MM.1S (cell line): Measurements from ENCODE around the gene CXCR4.

Source experiments
- DNase-seq: peaks from one replicate; pipeline ENCODE4 v3.0.0-alpha.2; 2015
- H2AFZ ChIP-seq: fragments of 300-600 bp; sonication (generic); 2 replicates; pipeline ENCODE4 v1.6.0; 2016; ENCODE audit warnings: antibody characterized with exemption, low read length
- H3F3A ChIP-seq: fragments of 300-600 bp; sonication (generic); 2 replicates; pipeline ENCODE4 v1.6.1; 2016; ENCODE audit warnings: mild to moderate bottlenecking, antibody characterized with exemption, low read length, moderate library complexity, mixed read lengths; ENCODE audit not compliant: insufficient read depth
- H3K27ac ChIP-seq: fragments of 300-600 bp; sonication (generic); 2 replicates; pipeline ENCODE4 v1.5.1; 2016; ENCODE audit warnings: mild to moderate bottlenecking, low read length
- H3K27me3 ChIP-seq: fragments of 300-600 bp; sonication (generic); replicated peaks from 2 replicates; pipeline ENCODE4 v1.6.0; 2016; ENCODE audit warnings: low read length; ENCODE audit not compliant: insufficient read depth
- H3K36me3 ChIP-seq: fragments of 300-600 bp; sonication (generic); replicated peaks from 2 replicates; pipeline ENCODE4 v1.6.1; 2016; ENCODE audit warnings: mild to moderate bottlenecking, low read length, mixed read lengths; ENCODE audit not compliant: insufficient read depth
- H3K4me1 ChIP-seq: fragments of 300-600 bp; sonication (generic); 2 replicates; pipeline ENCODE4 v1.6.1; 2016; ENCODE audit warnings: low read length, mixed read lengths
- H3K4me2 ChIP-seq: fragments of 300-600 bp; sonication (generic); 2 replicates; pipeline ENCODE4 v1.6.0; 2016; ENCODE audit warnings: low read depth, low read length
- H3K4me3 ChIP-seq: fragments of 300-600 bp; sonication (generic); 2 replicates; pipeline ENCODE4 v1.5.1; 2016; ENCODE audit warnings: low read length, mixed read lengths
- H3K79me2 ChIP-seq: fragments of 300-600 bp; sonication (generic); 2 replicates; pipeline ENCODE4 v1.6.1; 2016; ENCODE audit warnings: mixed run types, low read length, mixed read lengths
- H3K9ac ChIP-seq: fragments of 300-600 bp; sonication (generic); 2 replicates; pipeline ENCODE4 v1.6.1; 2016; ENCODE audit warnings: low read length, mixed read lengths
- H3K9me2 ChIP-seq: fragments of 300-600 bp; sonication (generic); replicated peaks from 2 replicates; pipeline ENCODE4 v1.6.1; 2016; ENCODE audit warnings: mild to moderate bottlenecking, low read length, mixed read lengths; ENCODE audit not compliant: insufficient read depth
- H3K9me3 ChIP-seq: fragments of 300-600 bp; sonication (generic); replicated peaks from 2 replicates; pipeline ENCODE4 v1.6.1; 2016; ENCODE audit warnings: mild to moderate bottlenecking, low read length, mixed read lengths; ENCODE audit not compliant: insufficient read depth
- H4K20me1 ChIP-seq: fragments of 300-600 bp; sonication (generic); 2 replicates; pipeline ENCODE4 v1.6.1; 2016; ENCODE audit warnings: mild to moderate bottlenecking, low read length, moderate library complexity, mixed read lengths; ENCODE audit not compliant: insufficient read depth
- EZH2 ChIP-seq: fragments of 300-600 bp; sonication (generic); optimal IDR thresholded peaks from 2 replicates; pipeline ENCODE3; 2017; ENCODE audit warnings: low read depth, mild to moderate bottlenecking, antibody characterized with exemption, low read length, mixed read lengths
- EZH2phosphoT487 ChIP-seq: fragments of 300-600 bp; sonication (generic); IDR thresholded peaks from 2 replicates; pipeline ENCODE4 v1.6.1; 2018; ENCODE audit warnings: antibody characterized with exemption, low read length
- TF ChIP-seq, protein P1 (sequence below): fragments of 300-600 bp; sonication (generic); IDR thresholded peaks from 2 replicates; pipeline ENCODE4 v1.5.1; 2016; ENCODE audit warnings: antibody characterized with exemption, low read length, mixed read lengths

Gene CXCR4

GRCh38 chr2:136104977-136105376, 13.0 kb downstream of the CXCR4 start:
- DNase-seq = no peak
- no peaks in the 10 kb centered on the region for H3K9me2 ChIP-seq
- peaks cover 26% of the 10 kb centered on the region for H3K27me3 ChIP-seq
- H3K9ac ChIP-seq = no peak overlapping the region
- H3K9me3 ChIP-seq = no peaks in the 10 kb centered on the region
- H3K4me3 ChIP-seq = no peak overlapping the region
- H3K79me2 ChIP-seq = no peaks in the 10 kb centered on the region
- H3F3A ChIP-seq = peaks cover 15% of the 10 kb centered on the region
- no peak overlapping the region for H3K27ac ChIP-seq
- no peaks in the 10 kb centered on the region for H4K20me1 ChIP-seq
- no peak overlapping the region for H3K4me2 ChIP-seq
- no peaks in the 10 kb centered on the region for H3K36me3 ChIP-seq
- TF ChIP-seq, protein P1, sequence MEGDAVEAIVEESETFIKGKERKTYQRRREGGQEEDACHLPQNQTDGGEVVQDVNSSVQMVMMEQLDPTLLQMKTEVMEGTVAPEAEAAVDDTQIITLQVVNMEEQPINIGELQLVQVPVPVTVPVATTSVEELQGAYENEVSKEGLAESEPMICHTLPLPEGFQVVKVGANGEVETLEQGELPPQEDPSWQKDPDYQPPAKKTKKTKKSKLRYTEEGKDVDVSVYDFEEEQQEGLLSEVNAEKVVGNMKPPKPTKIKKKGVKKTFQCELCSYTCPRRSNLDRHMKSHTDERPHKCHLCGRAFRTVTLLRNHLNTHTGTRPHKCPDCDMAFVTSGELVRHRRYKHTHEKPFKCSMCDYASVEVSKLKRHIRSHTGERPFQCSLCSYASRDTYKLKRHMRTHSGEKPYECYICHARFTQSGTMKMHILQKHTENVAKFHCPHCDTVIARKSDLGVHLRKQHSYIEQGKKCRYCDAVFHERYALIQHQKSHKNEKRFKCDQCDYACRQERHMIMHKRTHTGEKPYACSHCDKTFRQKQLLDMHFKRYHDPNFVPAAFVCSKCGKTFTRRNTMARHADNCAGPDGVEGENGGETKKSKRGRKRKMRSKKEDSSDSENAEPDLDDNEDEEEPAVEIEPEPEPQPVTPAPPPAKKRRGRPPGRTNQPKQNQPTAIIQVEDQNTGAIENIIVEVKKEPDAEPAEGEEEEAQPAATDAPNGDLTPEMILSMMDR = no peak
- no peak for TF ChIP-seq EZH2
- no peak for TF ChIP-seq EZH2phosphoT487
- peaks cover 23% of the 10 kb centered on the region for H3K4me1 ChIP-seq
- no peak overlapping the region for H2AFZ ChIP-seq

DNA sequence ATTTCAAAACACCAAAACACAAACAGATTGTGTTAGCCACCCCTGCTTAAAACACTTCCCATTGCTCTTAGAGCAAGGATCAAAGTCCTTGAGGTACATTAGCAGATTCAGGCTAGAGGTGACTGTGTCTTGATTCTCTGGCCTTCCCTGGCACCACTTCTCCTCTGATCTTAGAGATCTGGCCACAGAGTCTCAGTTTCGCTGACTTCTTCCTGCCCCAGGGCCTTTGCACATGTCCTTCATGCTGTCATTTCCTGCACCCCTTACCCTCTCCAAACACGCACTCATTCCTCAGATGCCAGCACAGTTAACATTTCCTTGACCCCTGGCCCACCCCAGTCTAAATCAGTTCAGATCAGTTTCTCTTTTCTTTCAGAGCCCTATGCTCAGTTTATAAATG, 16.9 kb downstream of the CXCR4 start:
- no peak for TF ChIP-seq EZH2phosphoT487
- TF ChIP-seq EZH2 = no peak
- TF ChIP-seq, protein P1 = no peak
- Histone ChIP-seq H3K79me2 (no peaks in the 10 kb centered on the region), H2AFZ (no peak overlapping the region), H3K9me3 (no peaks in the 10 kb centered on the region), H3K27ac (no peak overlapping the region), H3K4me3 (no peak overlapping the region), H3K9ac (no peak overlapping the region), H3K27me3 (peaks cover 1% of the 10 kb centered on the region; the same call in 1 of the 2 replicates), H3K9me2 (no peaks in the 10 kb centered on the region), H3K4me1 (no peaks in the 10 kb centered on the region), H3K4me2 (no peak overlapping the region), H3F3A (no peaks in the 10 kb centered on the region), H4K20me1 (no peaks in the 10 kb centered on the region), H3K36me3 (no peaks in the 10 kb centered on the region)
- DNase-seq = no peak

DNA sequence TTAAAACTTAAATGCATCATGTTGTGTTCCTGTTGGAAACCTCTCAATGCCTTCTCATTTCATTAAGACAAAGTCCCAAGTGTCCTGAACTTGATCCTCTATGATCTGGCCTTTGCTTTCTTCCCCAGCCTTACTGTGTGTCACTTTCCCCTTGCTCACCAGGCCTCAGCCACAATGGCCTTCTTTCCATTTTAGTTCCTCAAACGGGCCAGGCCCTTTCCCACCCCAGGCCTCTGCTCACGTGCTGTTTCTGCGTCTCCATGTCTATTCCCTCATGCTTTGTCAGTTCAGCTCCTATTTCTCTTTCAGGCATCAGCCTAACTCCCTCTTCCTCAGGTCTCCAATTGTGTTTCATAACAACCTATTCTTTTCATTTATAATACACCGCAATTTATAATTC, 19.5 kb downstream of the CXCR4 start:
- Histone ChIP-seq H3K9ac (no peak overlapping the region), H3K27ac (no peak overlapping the region), H3K79me2 (no peaks in the 10 kb centered on the region), H3K4me3 (no peak overlapping the region), H3K9me3 (no peaks in the 10 kb centered on the region), H3K36me3 (no peaks in the 10 kb centered on the region), H3K9me2 (no peaks in the 10 kb centered on the region), H3K4me2 (no peak overlapping the region), H3K4me1 (no peaks in the 10 kb centered on the region), H3K27me3 (no peaks in the 10 kb centered on the region), H4K20me1 (no peaks in the 10 kb centered on the region), H3F3A (no peaks in the 10 kb centered on the region), H2AFZ (no peak overlapping the region)
- DNase-seq = no peak
- TF ChIP-seq, protein P1 = no peak
- TF ChIP-seq EZH2 (no peak), EZH2phosphoT487 (no peak)

GRCh38 chr2:136093583-136093982, 24.4 kb downstream of the CXCR4 start:
- Histone ChIP-seq H3K9ac (no peak overlapping the region), H4K20me1 (no peaks in the 10 kb centered on the region), H3K9me2 (no peaks in the 10 kb centered on the region), H3K79me2 (no peaks in the 10 kb centered on the region), H2AFZ (no peak overlapping the region), H3K27ac (no peak overlapping the region), H3F3A (no peaks in the 10 kb centered on the region), H3K9me3 (no peaks in the 10 kb centered on the region), H3K36me3 (no peaks in the 10 kb centered on the region), H3K27me3 (no peaks in the 10 kb centered on the region), H3K4me2 (no peak overlapping the region), H3K4me1 (no peaks in the 10 kb centered on the region), H3K4me3 (no peak overlapping the region)
- DNase-seq = no peak
- TF ChIP-seq, protein P1 = no peak
- no peak for TF ChIP-seq EZH2
- TF ChIP-seq EZH2phosphoT487 = no peak
